Measurements from ENCODE around the gene PCCA. TPM values are rescaled to one million over a fixed set of nuclear protein-coding genes. Genes with fewer than 3 reads are reported as not detected.

PCCA gene
- total and polyA plus RNA-seq, 2 of the 13 experiments (the other 11 are each of a cell fraction or from before 2014, with no cell fraction given) = 15.0 to 32.2 TPM

DNA sequence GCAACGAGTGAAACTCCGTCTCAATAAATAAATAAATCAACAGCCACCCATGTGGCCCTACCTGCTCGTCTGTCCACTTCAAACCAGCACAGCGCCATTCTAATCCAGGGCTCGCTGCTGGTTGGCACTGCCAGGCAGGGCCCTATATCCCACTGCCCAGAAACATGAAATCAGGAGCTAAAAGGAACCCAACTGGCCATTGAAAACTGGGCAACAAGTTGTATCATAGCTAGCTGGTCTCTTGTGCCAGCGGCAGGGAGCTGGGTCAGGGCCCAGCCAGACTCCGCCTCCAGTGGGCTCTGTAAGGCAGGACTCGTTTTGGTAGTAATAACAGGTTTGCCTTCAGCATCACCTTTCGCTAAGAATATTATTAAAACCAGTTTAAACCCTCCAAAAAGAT, 460.4 kb downstream of the PCCA start (continued):
- no peak for TF ChIP-seq ZNF639 (CRISPR knock-in tag; conservative IDR thresholded peaks at IDR 0.05)
- TF ChIP-seq ZFP36 (IDR thresholded peaks at IDR 0.05; ENCODE audit: borderline replicate concordance, low read depth, low read length, partially characterized antibody) = no peak
- TF ChIP-seq ZNF18 (CRISPR knock-in tag; IDR thresholded peaks at IDR 0.05; ENCODE audit: insufficient replicate concordance) = no peak
- no peak for TF ChIP-seq ZNF296 (CRISPR knock-in tag; conservative IDR thresholded peaks at IDR 0.05)
- no peak for TF ChIP-seq ZNF33A (CRISPR knock-in tag; IDR thresholded peaks at IDR 0.05; ENCODE audit: borderline replicate concordance)
- no peak for TF ChIP-seq HMGA1 (CRISPR knock-in tag; conservative IDR thresholded peaks at IDR 0.05)

- ChIA-PET CTCF (ENCODE audit: low intra/inter-chr PET ratio, low total read pairs) (no interaction called here), POLR2A (no interaction called here)
- no peak for DNase-seq (ENCODE audit: low spot score)
- no peaks in the 10 kb centered on the region for H3K27me3 ChIP-seq (ENCODE audit: control insufficient read depth in 1 of 2, insufficient read depth in 2 of 2, low read length in 2 of 2)
- no peaks in the 10 kb centered on the region for H4K20me1 ChIP-seq (ENCODE audit: insufficient read depth, low read length)
- WGBS (ENCODE audit: low lambda C conversion rate) = 79% methylated on average over 11 of the region's 11 CpGs
- H3K4me2 ChIP-seq (ENCODE audit: low read depth, low read length) = no peak overlapping the region
- intact Hi-C loops (cut with micrococcal nuclease; ENCODE audit: unreplicated experiment) = no loop called here
- H3K36me3 ChIP-seq (replicated peaks in 1 of 2; ENCODE audit: control insufficient read depth in 1 of 2, insufficient read depth in 2 of 2, low read length in 2 of 2) = no peaks in the 10 kb centered on the region
- no peak overlapping the region for H2AFZ ChIP-seq (ENCODE audit: low read length)
- ATAC-seq = no peak; the same call in 2 of the 3 replicates
- peaks cover 5% of the 10 kb centered on the region for H3K4me1 ChIP-seq (ENCODE audit: insufficient read depth, low read length)
- no peaks in the 10 kb centered on the region for H3K9me3 ChIP-seq (ENCODE audit: low read length)
- no peak overlapping the region for H3K27ac ChIP-seq (ENCODE audit: extremely low read length, insufficient read depth, low read length)
- H3K79me2 ChIP-seq (ENCODE audit: insufficient read depth, low read length) = no peaks in the 10 kb centered on the region
- in situ Hi-C loops (cut with HindIII; ENCODE audit: extremely low pct_ligation_motif_present, low pct_unique_long_range_greater_than_20kb) = no loop called here
- TF ChIP-seq PBX2 (CRISPR knock-in tag; IDR thresholded peaks at IDR 0.05) (no peak), ZNF567 (CRISPR knock-in tag; IDR thresholded peaks at IDR 0.05; ENCODE audit: borderline replicate concordance) (no peak), MIXL1 (CRISPR knock-in tag; IDR thresholded peaks at IDR 0.05) (no peak), ZNF652 (CRISPR knock-in tag; IDR thresholded peaks at IDR 0.05; ENCODE audit: borderline replicate concordance, low read depth) (no peak), BRD4 (CRISPR knock-in tag; IDR thresholded peaks at IDR 0.05) (no peak), ZNF317 (CRISPR knock-in tag; IDR thresholded peaks at IDR 0.05) (no peak), THYN1 (CRISPR knock-in tag; IDR thresholded peaks at IDR 0.05; ENCODE audit: borderline replicate concordance, low read depth) (no peak), ETV6 (CRISPR knock-in tag; conservative IDR thresholded peaks at IDR 0.05) (no peak)
- no peak overlapping the region for H3K4me3 ChIP-seq (replicated peaks in 1 of 3; ENCODE audit: insufficient read depth in 1 of 3, low read depth in 2 of 3, low read length in 3 of 3)
- no peak for FAIRE-seq
- no TSS peak for BruUV-seq (replicated peaks)
- H3K9ac ChIP-seq (ENCODE audit: insufficient read depth, low read depth, low read length) = no peak overlapping the region
These were observed 463.9 kb downstream of the PCCA start for GRCh38 chr13:100552755-100553154.
